GM18508 (cell line): ENCODE measurements around the gene EPHB1.
"Not testable (repeated sequence)": the region's sequence is repeated elsewhere in the genome, so short reads cannot be mapped to it uniquely, and the experiment has no call there.

Source experiments
- ATAC-seq: cut with Tn5 transposase; IDR thresholded peaks from one replicate; pipeline ENCODE4 v1.9.1; 2021; ENCODE audit warnings: moderate number of reproducible peaks; ENCODE audit not compliant: insufficient read depth, unreplicated experiment

EPHB1 gene

DNA sequence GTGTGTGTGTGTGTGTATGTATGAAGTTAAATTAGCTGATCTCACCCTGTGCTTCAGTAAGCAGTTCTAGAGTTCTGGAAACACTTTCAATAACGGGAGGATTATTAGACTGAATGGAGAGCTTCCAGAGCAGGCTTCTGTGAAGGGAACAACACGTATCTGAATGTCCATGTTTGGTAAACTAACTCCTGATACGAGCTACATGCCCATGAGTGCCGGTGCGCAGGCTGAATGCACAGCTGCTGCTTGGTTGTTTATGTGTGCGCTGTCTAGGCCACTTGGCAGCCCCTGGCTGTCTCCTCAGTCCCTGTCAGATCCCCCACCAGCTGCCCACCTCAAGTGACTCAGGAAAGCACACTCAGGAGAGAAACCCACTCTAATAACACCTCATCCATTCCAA, 137.0 kb downstream of the EPHB1 start:
- ATAC-seq = no peak

DNA sequence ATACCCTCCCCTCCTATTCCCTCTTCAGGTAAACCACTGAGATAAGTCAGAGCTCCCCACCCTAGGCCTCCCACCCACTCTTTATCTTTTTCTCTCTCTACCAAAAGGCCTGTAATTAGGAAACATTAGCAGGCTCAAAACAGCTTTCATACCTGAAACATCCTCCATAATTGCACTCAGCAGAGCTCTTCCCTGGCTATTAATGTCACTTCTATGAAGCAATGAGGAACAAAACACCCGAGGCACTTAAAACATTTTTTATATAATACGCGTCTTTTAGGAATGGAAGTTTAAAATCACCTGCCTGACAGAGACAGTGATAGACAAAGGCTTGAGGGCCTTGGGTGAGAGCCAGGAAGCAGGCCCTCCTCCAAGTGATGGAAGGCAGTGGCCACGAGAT, 138.9 kb downstream of the EPHB1 start:
- ATAC-seq = no peak

DNA sequence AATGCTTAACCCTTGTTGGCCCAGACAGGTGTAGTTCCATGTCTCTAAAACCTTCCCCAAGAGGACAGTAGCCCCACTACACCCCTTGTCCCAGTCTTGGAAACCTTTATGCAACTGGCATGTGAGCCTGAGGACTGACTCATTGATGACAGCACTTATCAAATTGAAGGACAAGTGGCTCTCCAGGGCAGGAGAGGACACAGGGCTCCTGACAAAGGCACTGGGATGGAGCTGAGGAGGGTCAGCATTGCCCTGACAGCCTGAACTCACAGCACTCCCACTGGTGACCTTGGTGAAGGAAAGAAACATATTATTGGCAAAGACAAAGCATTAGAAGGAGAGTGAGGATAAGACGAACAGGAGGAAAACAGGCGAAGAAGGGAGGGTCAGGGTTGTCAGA, 139.9 kb downstream of the EPHB1 start:
- no peak for ATAC-seq

DNA sequence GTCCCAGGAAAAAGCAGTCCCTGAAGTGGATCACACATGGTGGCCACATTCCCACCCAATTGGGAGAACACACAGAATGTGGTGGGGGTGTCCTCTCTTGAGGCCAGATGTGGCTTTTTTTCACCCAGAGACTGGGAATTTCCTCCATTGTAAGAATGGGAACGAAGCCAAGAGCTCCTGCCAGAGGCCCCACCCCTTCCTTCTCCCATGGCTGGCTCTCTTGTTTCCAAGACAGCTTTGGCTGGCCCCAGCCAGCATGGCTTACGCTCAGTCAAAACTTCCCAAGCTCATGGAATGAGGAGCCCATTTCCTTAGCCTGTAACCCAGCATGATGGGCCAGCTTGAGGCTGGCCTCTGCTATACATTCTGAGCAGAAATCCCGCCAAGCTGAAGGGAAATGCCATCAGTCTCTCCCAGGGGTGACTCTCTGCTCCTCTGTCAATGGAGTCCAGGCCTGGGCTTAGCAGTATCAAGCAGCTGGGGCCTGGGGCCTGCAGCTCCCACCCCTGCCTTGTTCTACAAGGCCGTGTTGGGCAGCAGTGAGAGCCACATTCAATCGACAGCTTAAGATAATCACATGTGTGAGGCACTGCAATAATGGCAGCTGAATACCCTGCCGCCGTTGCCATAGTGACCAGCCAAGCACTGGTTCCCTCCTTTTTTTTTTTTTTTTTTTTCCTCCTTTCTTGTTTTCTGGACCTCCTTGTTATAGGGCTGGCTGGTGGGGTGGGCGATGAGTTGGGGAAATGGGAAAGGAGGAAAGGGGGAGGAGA, 142.4 kb downstream of the EPHB1 start:
- ATAC-seq = no peak

DNA sequence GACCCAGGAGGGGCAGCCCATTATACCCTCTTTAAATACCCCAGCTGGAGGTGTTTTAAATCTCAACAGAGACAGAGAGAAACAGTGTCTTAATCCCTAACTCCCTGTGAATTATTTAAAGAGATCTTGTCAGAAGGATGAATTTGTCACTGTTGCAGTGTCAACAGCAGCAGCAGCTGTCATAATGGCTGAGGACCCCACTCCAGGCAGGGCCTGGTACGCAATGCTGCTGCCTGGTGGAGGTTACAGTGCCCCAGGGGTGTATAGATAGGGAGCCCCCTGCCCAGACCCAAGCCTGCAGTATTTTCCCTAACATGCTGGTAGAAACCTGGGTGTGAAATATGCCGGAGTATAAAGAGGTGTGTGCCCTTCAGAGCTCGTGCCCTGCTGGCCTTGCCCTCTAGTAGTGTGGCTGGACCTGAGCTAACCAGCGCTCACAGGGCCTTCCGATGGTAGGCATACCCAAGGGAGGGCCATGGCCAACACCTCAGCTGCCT, 143.0 kb downstream of the EPHB1 start:
- ATAC-seq = no peak

DNA sequence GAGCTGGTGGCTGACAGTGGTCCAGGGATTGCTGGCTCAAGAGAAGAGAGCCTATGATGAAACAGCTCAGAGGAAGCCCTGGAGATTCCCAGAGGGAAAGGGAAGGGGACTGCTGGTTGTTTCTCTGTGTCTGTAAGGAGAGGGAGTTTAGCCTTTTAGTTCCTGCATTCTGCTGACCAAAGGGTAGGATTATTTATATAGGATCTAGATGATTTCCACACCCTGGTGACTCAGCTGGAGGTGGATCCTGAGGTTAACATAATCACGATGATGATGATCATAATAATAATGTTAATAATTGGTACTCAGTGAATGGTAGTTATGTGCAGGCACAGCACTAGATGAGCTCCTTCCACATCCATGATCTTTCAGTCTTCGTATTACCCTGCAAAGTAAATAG, 144.9 kb downstream of the EPHB1 start:
- no peak for ATAC-seq

DNA sequence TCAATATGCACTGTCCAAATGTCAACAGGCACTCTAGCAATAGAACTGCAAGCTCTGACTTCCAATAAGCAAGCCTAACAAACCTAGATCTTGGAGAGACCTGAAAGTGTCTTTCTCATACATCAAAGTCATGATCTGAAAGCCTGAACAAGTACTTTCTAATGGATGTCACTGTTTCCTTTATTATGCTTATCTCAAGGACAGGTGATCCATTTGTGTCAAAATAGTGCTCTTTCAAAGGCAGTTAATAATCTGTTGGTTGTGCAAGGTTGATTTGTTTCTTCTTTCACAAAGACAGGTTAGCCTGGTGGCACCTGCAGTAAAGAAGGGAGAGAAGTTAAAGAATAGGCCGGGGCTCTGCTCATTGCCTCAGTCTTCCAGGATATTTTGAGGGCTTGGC, 146.8 kb downstream of the EPHB1 start:
- ATAC-seq = no peak

DNA sequence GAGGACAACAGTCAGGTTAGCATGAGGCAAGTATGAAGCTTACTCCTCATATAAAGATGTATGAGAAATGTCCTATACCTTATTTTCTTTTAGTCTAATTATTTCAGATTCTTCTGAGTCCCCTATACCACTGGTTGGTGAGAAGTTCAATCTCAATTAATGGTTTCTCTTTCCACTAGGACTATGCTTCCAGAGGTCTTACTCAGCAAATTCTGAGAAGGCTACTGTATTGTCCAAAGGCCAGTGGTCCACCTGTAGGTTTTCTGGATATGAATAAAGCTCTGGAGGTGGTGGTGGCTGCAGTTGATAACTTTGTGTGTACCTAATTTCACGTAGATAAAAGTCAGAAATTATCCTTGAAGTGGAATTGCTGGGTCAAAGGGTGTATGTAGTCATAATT, 149.4 kb downstream of the EPHB1 start:
- no peak for ATAC-seq

DNA sequence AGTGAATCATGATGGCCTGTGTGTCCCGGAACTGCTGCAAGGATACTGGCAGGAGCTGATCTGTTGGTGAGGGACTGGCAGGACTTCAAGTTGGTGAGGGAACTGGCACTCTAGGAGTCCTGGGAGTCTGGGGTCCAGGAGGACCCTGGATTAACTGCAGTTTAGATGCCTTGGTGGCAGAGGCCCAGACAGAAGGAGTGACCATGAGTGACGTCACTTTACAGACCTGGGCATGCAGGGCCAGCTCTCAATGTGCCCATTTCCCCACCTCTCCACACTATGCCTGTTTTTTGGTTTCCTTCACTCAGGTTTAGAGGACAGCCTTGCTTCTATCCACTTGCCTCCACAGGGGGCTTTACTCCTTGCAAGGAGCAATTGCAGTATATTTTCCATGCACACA, 154.1 kb downstream of the EPHB1 start:
- ATAC-seq = no peak

DNA sequence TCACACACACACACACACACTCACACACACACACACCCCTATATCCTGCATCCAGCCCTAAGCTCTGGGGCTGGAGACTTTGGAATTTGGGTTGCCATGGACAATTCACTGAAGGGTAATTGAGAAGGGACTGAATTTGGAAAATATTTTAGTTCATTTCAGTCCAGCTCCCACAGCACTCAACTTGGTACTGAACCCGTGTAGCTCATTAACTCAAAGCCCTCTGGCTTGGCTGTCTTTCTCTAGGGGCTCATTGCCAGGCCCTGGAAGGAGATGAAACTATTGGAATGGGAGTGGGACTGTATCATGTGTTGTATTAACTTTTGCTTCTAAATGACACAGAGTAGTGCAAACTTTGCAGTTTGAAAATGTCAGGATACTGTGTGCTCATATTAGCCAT, 157.3 kb downstream of the EPHB1 start:
- ATAC-seq = no peak

DNA sequence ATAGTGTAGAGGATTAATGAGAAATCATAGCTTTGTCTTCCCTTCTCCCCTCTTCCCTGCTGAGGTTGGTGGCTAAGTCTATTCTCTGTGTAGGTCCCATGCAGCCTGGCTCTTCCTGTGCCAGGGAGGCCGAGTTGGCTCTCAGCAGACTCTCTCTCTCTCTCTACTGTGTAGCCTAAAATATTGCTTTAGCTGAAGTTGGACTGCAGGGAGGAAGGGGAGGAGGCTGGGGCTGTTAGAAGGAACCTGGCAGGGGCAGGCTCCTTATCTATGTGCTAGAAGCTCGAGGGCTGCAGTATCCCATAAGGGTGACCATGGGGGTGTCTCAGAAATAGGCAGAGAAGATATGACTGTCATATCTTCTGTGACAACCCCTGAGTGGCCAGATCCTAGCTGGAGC, 160.8 kb downstream of the EPHB1 start:
- ATAC-seq = no peak

DNA sequence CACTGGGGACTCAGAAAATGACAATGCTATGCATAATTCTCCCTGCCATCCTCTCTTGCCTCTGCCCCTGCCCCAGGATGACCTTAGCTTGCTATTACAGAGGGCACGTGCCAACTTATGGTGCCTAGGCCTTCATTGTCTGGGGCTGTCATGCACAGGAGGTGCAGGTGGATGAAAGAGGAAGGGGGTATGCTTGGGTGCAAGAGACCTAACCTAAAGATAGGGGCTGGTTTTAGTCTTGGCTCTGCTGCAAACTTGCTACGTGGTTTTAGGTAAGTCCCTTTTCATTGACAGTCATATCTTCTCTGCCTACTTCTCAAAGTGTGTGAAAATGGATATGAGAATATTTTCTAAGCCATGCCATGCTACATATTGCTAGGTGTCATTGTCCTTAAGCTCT, 161.3 kb downstream of the EPHB1 start:
- no peak for ATAC-seq

DNA sequence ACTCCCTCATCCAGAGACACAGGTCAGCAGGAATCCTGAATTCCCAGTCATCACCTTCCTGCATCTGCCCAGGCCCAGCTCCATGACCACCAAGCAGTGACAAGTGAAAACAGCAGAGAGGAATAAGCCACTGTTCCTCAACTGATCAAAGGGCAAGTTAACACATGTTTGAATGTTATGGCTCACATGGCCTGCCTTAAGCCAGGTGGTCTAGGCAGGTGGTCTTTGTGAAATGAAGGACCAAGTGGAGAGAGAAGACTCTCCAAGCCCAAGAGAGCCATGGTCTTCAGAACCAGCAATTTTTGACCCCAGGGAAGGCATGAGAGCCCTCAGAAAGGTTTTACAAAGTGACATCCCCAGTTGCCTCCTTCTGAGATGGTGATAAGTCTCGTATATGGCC, 161.8 kb downstream of the EPHB1 start:
- ATAC-seq = no peak

DNA sequence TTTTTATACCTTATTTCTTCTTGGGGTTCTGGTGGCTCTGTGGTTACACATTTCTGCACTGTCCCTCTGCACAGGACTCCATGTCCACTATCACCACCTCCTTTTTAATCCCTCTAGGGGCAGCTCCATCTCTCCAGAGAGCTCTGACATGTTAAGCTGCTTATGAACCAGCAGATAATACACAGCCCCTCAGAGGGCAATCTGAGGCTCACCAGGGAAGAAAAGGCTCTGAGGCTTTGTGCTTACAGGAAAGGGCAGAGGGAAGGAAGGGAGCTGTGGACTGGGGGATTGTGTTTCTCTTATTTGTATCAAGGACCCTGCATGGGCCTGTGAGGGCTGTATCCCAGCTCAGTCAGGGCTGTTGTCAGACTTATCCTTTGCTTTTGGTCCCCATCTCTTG, 164.5 kb downstream of the EPHB1 start:
- ATAC-seq = no peak

DNA sequence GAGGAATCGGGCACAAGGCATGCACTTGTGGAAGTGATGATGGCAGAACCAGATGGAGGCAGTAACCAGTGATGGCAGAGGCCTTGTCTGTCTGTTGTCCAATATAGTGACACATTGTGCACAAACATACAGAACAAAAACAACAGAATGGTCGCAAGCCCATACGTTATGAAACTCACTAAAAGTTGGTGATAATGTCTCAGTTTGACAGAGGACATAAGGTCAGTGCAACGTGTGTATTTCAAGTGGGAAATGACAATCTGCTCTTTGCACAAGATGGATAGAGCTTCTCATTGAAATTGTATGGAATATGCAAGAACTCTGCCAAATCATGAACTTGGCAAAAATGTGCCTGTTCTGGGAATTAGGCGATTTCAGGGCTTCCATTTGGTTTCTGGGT, 169.2 kb downstream of the EPHB1 start:
- ATAC-seq = no peak

DNA sequence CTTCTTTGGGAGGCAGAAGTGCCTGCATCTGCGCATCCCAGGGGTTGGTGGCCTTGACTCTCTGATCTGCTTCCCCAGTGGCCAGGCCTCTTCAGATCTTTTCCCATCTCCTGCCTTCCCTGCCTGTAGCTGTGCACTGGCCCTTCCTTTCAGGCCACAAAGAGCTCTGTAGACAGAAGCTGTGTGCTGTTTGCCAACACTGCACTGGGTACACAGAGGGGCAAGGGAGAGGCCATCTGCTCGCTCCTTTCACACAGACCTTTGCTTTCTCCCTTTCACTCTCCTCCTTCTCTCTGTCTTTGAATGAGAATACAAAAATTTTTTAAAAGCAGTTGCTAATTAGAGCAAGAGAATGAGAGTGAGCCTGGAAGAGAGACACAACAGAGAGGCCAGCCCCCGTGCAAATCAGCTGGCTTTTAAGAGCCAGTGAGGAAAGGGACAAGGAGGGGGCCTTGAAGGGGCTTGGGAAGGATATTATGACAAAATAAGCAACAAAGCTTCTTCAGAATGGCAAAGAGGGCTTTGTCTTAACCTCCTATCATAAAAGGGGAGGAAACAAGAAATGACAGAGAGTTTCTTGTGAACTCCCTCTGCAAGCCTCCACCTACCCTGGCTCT, 170.9 kb downstream of the EPHB1 start:
- ATAC-seq = no peak

DNA sequence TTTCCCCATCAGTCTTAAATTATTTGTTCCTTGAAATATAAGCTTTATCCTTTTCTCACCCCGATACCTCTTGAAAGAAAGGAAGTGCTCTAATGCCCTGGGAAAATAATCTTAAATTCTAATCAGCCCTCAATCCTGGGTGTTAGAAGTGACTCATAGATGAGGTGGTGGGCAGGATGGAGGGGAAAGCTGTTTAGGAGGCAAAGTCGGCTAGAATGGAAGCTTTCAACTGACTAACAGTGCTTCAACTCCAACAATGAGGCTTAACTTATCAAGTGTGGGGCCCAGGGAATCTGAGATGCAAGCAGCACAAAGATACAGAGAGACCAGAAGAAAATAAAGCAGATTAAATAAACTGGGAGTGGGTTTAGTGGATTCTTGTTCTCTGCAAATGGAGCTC, 175.8 kb downstream of the EPHB1 start:
- ATAC-seq = no peak

DNA sequence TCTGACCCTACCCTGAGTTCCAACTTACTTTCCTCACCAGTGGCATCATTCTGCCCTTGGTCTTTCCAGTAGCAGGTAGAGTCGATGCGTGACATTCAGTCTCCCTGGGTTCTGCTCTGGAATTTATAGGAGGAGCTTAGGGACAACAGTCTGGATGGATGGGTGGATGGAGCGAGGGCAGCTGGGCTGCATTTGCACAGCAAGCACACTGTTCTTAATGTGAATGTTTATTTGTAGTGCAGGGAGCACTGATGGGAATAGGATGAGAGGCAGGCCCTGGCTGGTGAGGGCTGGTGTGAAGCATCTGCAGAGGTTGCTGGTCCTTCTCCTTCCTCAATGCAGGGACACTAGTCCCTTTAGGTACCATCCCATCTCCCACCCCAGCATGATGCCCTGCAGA, 176.2 kb downstream of the EPHB1 start:
- ATAC-seq = no peak

DNA sequence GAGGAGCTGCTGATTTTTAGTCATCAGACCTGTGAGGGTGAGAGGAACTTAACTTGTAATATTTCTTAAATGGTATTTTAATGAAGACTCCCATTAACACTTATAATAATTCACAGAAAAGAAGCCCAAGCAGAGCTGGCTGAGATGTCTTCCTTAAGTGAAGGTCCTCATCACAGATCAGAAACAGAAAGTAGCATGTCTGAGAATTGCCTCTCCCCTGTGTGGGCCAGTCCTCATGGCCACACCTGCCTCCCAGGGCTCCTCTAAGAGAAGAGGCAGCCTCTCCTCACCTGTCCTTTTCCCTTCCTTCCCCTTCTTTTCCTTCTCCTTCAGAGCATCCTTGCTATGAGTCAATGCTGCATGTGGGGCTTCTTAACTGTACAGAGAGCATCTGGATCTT, 176.8 kb downstream of the EPHB1 start:
- not testable (repeated sequence) for ATAC-seq

DNA sequence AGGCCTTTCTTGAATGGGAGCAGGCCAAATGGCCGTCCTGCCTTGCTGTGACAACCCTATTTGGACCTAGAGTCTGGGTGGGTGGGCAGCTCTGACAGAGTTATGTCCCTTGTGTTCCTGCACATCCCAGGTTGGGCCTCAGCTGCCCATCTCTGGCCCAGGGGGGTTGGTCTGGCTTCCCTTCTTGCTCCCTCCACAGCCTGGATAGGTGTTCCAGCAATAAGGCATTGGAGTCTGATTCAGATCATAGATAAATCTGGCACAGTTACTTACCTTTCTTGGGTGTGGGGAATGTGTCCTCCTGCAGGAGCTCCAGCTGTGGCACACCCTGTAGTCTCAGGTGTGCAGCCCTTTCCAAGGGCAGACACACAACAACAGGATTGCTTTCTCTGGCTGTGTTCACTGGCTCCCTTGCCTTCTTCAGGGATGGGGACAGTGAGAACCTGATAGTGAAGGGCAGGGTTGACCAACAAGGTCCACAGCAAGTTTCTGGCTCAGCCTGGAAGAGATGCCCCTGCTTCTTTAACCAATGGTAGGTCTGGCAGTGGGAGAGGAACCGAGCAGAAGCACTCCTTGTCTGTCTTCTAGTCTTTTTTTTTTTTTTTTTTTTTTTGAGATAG, 177.9 kb downstream of the EPHB1 start:
- ATAC-seq = no peak

DNA sequence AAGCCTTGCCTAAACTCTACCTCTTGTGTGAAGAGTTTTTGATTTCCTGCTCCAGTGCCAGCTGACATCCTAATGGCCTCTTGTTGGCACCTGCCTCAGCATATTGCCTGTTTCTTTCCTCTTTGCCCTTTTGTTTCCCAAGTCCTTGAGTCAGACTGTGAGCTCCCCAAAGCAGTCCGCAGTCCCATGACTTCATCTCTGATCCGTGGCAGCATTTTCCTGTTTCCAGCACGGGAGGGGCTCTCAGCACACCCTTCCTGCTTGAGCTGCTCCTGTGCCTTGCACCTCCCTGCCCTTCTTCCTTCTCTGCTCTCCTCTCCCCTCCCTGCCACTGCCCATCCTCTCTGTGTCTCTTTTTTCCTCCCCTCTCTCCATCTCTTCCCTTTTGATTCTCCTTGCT, 179.6 kb downstream of the EPHB1 start:
- no peak for ATAC-seq

DNA sequence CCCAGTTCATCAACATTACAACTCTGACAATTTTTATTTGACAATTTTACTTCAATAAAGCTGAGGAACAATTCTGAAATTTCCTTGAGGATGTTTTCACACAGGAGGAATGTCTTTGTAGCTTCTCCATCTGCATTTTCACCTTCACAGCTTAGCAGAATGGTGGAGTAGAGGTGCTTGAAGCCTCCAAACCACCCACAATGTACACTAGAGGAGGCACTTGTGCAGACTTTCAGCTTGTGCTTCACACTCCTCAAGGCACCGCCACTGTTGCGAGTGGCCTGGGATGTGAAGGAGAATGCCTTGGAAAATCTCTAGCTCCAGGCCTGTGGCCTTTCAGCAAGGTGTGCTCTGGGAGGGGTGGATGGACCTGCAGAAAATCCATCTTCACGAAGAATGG, 181.9 kb downstream of the EPHB1 start:
- ATAC-seq = no peak
